ENCODE measurements around the gene GTPBP2. TPM values are rescaled to one million over a fixed set of nuclear protein-coding genes. Genes with fewer than 3 reads are reported as not detected.
A peak's percentile ranks its signal among the peaks of the same experiment; 100 is the strongest.

The GTPBP2 gene
- total and polyA plus RNA-seq, 2 of the 13 experiments (the other 11 are each of a cell fraction or from before 2014, with no cell fraction given), result 26.9 to 88.2 TPM

DNA sequence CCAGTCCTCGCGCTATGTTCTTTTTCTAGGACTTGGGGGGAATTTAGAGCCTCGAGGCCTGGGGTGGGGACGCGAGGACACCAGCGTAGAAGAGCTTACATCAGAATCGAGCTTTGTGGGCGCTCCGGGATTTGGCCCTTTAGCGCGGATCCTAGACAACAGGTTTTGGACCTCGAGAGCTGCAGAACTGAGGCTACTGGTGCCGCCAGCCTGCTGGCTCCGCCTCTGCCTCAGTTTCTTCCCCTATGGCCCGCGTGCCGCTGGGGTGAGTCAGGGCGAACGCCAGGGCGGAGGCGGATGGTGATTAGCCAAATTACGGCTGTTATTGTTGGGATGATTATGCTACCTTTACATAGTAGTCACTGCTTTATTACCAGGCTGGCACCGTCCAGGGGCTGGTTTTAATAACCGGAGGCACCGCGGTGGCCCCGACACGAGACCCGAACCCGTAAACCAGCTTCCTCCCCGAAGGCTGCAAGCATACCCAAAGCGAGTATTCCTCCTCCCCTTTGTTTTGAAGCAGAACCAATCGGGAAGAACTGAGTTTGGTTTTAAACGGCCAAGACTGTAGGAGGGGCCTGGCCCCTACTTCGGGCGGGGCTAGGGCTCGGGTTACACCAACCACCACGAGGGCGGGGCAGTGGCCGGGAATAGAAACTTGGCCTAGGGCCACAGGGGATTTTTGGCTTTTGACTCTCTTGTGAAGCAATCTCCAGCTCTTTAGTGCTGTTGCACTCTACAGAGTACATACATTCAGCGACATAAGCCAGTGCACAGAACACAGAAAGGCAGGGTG is 639 bp upstream of the GTPBP2 start (continued):
- no peak; the same call in 1 of the 2 replicates for TF ChIP-seq ZNF292 (CRISPR knock-in tag; IDR thresholded peaks at IDR 0.05; ENCODE audit: borderline replicate concordance, low read depth)
- peak; percentile 84 for TF ChIP-seq ZNF350 (CRISPR knock-in tag; IDR thresholded peaks at IDR 0.05; ENCODE audit: borderline replicate concordance, low read depth)
- peak; percentile 11; the same call in 1 of the 2 replicates for TF ChIP-seq ZNF768 (CRISPR knock-in tag; IDR thresholded peaks at IDR 0.05)
- peak; percentile 99 for TF ChIP-seq MEF2D (CRISPR knock-in tag; IDR thresholded peaks at IDR 0.05)
- TF ChIP-seq CBX2 (IDR thresholded peaks at IDR 0.05; ENCODE audit: low read depth, low read length), result no peak
- no peak for TF ChIP-seq CBX2 (CRISPR knock-in tag; IDR thresholded peaks at IDR 0.05; ENCODE audit: low read depth)
- TF ChIP-seq ZNF616 (CRISPR knock-in tag; IDR thresholded peaks at IDR 0.05; ENCODE audit: low read depth), result 0 out of 2 replicates have a peak, but pooled peaks have one; percentile 39
- TF ChIP-seq HDAC6 (IDR thresholded peaks at IDR 0.05; ENCODE audit: low read depth, low read length), result 0 out of 2 replicates have a peak, but pooled peaks have one; percentile 37
- TF ChIP-seq, protein P1, sequence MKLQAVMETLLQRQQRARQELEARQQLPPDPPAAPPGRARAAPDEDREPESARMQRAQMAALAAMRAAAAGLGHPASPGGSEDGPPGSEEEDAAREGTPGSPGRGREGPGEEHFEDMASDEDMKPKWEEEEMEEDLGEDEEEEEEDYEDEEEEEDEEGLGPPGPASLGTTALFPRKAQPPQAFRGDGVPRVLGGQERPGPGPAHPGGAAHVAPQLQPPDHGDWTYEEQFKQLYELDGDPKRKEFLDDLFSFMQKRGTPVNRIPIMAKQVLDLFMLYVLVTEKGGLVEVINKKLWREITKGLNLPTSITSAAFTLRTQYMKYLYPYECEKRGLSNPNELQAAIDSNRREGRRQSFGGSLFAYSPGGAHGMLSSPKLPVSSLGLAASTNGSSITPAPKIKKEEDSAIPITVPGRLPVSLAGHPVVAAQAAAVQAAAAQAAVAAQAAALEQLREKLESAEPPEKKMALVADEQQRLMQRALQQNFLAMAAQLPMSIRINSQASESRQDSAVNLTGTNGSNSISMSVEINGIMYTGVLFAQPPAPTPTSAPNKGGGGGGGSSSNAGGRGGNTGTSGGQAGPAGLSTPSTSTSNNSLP (IDR thresholded peaks at IDR 0.05; ENCODE audit: low read depth, low read length), result no peak
- TF ChIP-seq, protein P2, sequence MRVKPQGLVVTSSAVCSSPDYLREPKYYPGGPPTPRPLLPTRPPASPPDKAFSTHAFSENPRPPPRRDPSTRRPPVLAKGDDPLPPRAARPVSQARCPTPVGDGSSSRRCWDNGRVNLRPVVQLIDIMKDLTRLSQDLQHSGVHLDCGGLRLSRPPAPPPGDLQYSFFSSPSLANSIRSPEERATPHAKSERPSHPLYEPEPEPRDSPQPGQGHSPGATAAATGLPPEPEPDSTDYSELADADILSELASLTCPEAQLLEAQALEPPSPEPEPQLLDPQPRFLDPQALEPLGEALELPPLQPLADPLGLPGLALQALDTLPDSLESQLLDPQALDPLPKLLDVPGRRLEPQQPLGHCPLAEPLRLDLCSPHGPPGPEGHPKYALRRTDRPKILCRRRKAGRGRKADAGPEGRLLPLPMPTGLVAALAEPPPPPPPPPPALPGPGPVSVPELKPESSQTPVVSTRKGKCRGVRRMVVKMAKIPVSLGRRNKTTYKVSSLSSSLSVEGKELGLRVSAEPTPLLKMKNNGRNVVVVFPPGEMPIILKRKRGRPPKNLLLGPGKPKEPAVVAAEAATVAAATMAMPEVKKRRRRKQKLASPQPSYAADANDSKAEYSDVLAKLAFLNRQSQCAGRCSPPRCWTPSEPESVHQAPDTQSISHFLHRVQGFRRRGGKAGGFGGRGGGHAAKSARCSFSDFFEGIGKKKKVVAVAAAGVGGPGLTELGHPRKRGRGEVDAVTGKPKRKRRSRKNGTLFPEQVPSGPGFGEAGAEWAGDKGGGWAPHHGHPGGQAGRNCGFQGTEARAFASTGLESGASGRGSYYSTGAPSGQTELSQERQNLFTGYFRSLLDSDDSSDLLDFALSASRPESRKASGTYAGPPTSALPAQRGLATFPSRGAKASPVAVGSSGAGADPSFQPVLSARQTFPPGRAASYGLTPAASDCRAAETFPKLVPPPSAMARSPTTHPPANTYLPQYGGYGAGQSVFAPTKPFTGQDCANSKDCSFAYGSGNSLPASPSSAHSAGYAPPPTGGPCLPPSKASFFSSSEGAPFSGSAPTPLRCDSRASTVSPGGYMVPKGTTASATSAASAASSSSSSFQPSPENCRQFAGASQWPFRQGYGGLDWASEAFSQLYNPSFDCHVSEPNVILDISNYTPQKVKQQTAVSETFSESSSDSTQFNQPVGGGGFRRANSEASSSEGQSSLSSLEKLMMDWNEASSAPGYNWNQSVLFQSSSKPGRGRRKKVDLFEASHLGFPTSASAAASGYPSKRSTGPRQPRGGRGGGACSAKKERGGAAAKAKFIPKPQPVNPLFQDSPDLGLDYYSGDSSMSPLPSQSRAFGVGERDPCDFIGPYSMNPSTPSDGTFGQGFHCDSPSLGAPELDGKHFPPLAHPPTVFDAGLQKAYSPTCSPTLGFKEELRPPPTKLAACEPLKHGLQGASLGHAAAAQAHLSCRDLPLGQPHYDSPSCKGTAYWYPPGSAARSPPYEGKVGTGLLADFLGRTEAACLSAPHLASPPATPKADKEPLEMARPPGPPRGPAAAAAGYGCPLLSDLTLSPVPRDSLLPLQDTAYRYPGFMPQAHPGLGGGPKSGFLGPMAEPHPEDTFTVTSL (CRISPR knock-in tag; IDR thresholded peaks at IDR 0.05; ENCODE audit: borderline replicate concordance), result no peak
- peak; percentile 74 for TF ChIP-seq TP53 (CRISPR knock-in tag; conservative IDR thresholded peaks at IDR 0.05)
- no peak; the same call in 1 of the 2 replicates for TF ChIP-seq GTF2F1 (IDR thresholded peaks at IDR 0.05; ENCODE audit: low read length)
- TF ChIP-seq, protein P3, sequence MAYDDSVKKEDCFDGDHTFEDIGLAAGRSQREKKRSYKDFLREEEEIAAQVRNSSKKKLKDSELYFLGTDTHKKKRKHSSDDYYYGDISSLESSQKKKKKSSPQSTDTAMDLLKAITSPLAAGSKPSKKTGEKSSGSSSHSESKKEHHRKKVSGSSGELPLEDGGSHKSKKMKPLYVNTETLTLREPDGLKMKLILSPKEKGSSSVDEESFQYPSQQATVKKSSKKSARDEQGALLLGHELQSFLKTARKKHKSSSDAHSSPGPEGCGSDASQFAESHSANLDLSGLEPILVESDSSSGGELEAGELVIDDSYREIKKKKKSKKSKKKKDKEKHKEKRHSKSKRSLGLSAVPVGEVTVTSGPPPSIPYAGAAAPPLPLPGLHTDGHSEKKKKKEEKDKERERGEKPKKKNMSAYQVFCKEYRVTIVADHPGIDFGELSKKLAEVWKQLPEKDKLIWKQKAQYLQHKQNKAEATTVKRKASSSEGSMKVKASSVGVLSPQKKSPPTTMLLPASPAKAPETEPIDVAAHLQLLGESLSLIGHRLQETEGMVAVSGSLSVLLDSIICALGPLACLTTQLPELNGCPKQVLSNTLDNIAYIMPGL (CRISPR knock-in tag; IDR thresholded peaks at IDR 0.05; ENCODE audit: borderline replicate concordance in 1 of 2, low read depth in 1 of 2), result peak; percentile 50 to 90; a peak in 3 of 4 replicates
- no peak for TF ChIP-seq ARHGAP35 (CRISPR knock-in tag; IDR thresholded peaks at IDR 0.05; ENCODE audit: borderline replicate concordance)
- peak; percentile 32; the same call in 1 of the 2 replicates for TF ChIP-seq ZNF598 (CRISPR knock-in tag; IDR thresholded peaks at IDR 0.05; ENCODE audit: borderline replicate concordance)
- 0 out of 2 replicates have a peak, but pooled peaks have one; percentile 16 for TF ChIP-seq CREB1 (IDR thresholded peaks at IDR 0.05)
- TF ChIP-seq CREB1 (CRISPR knock-in tag; IDR thresholded peaks at IDR 0.05), result no peak; the same call in 1 of the 2 replicates
- TF ChIP-seq ZNF136 (CRISPR knock-in tag; IDR thresholded peaks at IDR 0.05; ENCODE audit: low read depth), result peak; percentile 65; the same call in 1 of the 2 replicates
- no peak; the same call in 1 of the 2 replicates for TF ChIP-seq ZSCAN29 (CRISPR knock-in tag; conservative IDR thresholded peaks at IDR 0.05)
- no peak for TF ChIP-seq KLF13 (CRISPR knock-in tag; IDR thresholded peaks at IDR 0.05)
